ENCODE measurements around the gene NDOR1.

Gene NDOR1

DNA sequence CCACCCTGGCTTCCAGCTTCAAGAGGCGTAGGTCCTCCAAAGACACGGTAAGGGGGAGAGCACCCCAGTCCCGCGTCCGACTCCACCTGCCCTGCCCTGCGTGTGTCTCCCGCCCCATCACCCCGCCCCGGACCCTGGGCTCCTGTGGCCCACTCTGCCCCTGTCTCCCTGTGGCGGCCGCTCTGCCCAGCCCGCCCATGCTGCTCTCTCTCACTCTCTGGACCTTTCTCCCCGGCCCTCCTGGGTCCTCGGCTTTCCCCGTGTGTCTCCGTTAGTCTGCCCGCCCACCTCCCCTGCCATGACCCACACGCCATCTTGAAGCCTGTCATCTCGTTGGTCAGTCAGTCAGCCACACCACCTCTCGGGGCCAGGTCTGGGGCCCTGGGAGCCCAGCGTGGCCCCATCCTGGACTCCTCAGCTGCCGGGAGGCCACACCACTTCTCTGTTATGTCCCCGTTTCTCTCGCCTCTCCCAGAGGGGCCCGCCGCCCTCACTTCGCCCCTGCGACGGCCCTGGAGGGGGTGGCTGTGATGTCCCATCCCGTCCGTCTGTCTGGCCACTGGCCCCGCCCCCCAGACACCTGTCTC, 40.2 kb upstream of the NDOR1 start:
- TF ChIP-seq, protein P1, sequence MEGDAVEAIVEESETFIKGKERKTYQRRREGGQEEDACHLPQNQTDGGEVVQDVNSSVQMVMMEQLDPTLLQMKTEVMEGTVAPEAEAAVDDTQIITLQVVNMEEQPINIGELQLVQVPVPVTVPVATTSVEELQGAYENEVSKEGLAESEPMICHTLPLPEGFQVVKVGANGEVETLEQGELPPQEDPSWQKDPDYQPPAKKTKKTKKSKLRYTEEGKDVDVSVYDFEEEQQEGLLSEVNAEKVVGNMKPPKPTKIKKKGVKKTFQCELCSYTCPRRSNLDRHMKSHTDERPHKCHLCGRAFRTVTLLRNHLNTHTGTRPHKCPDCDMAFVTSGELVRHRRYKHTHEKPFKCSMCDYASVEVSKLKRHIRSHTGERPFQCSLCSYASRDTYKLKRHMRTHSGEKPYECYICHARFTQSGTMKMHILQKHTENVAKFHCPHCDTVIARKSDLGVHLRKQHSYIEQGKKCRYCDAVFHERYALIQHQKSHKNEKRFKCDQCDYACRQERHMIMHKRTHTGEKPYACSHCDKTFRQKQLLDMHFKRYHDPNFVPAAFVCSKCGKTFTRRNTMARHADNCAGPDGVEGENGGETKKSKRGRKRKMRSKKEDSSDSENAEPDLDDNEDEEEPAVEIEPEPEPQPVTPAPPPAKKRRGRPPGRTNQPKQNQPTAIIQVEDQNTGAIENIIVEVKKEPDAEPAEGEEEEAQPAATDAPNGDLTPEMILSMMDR (IDR thresholded peaks at IDR 0.05), result no peak

DNA sequence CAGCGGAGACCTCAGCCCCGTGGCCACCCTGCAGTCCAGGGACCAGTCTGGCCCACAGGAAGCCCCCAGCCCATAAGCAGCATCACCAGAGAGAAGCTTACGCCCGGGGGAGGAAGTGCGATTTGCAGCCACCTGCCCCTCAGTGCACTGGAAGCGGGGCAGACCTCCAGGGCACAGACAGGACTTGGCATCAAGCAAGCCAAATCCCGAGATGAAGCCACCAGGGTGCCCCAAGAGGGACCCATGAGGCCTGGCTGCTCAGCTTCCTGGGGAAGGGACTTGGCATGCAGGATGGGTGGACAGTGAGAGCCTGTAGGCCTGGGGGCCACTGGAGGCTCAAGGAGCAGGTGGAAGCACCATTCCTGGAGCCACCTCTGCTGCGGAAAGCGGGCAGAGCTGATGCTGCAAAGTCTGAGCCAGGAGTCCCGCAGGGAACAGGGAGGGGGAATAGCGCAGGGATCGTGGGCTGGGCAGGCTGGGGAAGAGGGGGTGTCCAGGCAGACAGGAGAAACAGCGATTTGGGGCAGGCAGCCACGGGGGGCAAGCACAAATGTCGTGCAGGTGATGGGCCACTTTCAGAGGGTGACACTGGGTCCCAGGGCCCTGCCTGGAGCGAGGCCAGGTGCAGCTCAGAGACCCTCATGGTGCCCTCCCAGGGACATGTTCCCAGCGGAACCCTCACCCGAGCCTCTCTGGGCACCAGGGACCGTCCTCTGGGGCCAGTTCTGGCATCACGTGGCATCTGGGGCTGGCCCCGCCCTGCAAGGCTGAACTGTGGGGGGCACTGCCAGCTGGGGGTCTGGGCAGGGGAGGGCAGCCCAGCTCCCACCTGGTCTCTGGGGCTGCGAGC, 38.9 kb upstream of the NDOR1 start:
- TF ChIP-seq, protein P1 (IDR thresholded peaks at IDR 0.05), result no peak

DNA sequence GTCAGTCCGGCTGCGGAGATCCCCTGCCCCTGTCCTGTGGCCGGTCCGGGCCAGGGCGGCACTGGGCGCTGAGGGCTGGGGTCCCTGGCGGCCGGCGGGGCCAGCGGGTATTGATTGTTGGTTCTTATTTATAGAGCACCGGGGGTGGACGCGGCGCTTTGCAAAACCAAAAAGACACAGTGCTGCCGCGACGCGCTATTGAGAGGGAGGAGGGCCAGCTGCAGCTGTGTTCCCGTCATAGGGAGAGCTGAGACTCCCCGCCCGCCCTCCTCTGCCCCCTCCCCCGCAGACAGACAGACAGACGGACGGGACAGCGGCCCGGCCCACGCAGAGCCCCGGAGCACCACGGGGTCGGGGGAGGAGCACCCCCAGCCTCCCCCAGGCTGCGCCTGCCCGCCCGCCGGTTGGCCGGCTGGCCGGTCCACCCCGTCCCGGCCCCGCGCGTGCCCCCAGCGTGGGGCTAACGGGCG, 38.2 kb upstream of the NDOR1 start:
- TF ChIP-seq, protein P1 (IDR thresholded peaks at IDR 0.05), result no peak

DNA sequence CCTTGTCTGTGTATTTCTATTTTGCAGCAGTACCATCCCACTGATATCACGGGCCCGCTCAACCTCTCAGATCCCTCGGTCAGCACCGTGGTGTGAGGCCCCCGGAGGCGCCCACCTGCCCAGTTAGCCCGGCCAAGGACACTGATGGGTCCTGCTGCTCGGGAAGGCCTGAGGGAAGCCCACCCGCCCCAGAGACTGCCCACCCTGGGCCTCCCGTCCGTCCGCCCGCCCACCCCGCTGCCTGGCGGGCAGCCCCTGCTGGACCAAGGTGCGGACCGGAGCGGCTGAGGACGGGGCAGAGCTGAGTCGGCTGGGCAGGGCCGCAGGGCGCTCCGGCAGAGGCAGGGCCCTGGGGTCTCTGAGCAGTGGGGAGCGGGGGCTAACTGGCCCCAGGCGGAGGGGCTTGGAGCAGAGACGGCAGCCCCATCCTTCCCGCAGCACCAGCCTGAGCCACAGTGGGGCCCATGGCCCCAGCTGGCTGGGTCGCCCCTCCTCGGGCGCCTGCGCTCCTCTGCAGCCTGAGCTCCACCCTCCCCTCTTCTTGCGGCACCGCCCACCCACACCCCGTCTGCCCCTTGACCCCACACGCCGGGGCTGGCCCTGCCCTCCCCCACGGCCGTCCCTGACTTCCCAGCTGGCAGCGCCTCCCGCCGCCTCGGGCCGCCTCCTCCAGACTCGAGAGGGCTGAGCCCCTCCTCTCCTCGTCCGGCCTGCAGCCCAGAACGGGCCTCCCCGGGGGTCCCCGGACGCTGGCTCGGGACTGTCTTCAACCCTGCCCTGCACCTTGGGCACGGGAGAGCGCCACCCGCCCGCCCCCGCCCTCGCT, 37.5 kb upstream of the NDOR1 start:
- TF ChIP-seq, protein P1 (IDR thresholded peaks at IDR 0.05), result no peak

DNA sequence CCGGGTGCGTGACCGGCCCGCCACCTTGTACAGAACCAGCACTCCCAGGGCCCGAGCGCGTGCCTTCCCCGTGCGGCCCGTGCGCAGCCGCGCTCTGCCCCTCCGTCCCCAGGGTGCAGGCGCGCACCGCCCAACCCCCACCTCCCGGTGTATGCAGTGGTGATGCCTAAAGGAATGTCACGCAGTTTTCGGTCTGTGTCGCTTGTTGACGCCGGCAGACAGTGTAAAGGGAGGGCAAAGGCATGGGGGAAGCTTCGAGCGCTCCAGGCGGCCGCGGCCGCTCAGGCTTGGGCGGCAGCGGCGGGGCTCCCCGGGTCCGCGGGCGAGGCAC, 37.0 kb upstream of the NDOR1 start:
- TF ChIP-seq, protein P1 (IDR thresholded peaks at IDR 0.05), result no peak

DNA sequence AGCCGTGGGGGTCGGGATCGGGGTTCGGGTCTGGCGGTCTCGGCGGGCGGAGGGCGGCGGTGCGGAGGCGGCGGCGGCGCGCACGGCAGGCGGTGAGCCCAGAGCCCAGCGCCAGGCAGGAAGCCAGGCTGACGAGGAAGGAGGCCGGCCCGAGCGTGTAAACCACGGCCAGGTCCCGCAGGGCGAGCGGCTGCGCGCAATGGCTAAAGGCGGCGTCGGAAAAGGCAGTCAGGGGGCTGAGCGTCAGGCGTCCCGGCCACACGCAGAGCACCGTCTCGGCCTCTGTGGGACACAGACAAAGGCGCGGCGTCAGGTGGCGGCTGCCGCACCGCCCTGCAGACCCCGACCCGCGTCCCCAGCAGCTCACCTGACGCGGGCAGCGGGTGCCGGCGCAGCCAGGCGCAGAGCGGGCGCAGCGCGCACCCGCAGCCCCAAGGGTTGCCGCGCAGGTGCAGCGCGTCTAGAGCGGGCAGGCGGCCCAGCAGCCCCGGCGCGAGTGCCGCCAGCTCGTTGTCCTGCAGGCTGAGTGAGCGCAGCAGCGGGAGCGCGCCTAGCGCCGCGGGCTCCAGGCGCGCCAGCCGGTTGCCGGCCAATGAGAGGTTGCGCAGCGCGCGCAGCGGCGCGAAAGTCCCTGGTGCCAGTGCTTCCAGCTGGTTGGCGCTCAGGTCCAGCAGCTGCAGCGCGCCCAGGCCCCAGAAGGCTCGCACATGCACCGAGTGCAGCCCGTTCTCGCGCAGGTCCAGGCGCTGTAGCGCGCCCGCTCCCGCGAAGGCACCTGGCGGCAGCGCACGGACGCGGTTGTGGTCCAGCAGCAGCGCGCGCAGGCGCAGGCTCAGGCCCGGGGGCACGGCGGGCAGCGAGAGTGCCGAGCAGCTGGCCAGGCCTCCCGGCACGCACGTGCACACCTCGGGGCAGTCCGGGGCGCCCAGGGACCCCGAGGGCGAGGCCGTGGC, 36.3 kb upstream of the NDOR1 start:
- TF ChIP-seq, protein P1 (IDR thresholded peaks at IDR 0.05), result no peak

All from LNCAP (cell line).